Panc1 (cell line): Measurements from ENCODE around the gene WDR75. TPM values are rescaled to one million over a fixed set of nuclear protein-coding genes. Genes with fewer than 3 reads are reported as not detected.

Source experiments
- total RNA-seq: library from RNA; stranded (reverse); gene quantifications from one replicate; pipeline ENCODE4 v1.2.1, GENCODE V29; 2021; ENCODE audit not compliant: unreplicated experiment

The WDR75 gene
- total RNA-seq, 1 experiment from 2014 or later = 58.3 TPM

Other genes starting within 250 kb of the WDR75 start
- 0.74 TPM for gene SLC40A1, start 139.3 kb downstream of the WDR75 start, total RNA-seq
- gene ASNSD1, start 220.0 kb downstream of the WDR75 start, total RNA-seq = 30.3 TPM
- gene ANKAR, start 233.2 kb downstream of the WDR75 start, total RNA-seq = 4.4 TPM